WTC11 (cell line): ENCODE data around the gene RIC8B. TPM values are rescaled to one million over a fixed set of nuclear protein-coding genes. Genes with fewer than 3 reads are reported as not detected.

Experiments
- ATAC-seq: fragments of 200-7000 bp; cut with Tn5 transposase; 2 replicates; pipeline ENCODE4 v1.10.0; 2021; ENCODE audit warnings: mild to moderate bottlenecking, moderate library complexity
- CTCF ChIA-PET: fragments of 300-600 bp; sonication (Branson Sonifier 250); formaldehyde crosslinking; loops from one replicate; lab custom pipeline; 2021; ENCODE audit warnings: antibody characterized with exemption; lab: Charles Lee
- POLR2A ChIA-PET: fragments of 350-600 bp; sonication (Branson Sonifier 250); formaldehyde crosslinking; loops from one replicate; lab custom pipeline; 2021; ENCODE audit warnings: antibody characterized with exemption; lab: Charles Lee
- DNase-seq: peaks from one replicate; pipeline ENCODE4 v3.0.0; 2021; ENCODE audit warnings: low spot score
- H3K27ac Mint-ChIP-seq: 2 replicates; pipeline ENCODE4 v1.8.0; 2021; ENCODE audit warnings: mixed read lengths
- H3K27me3 Mint-ChIP-seq: 2 replicates; pipeline ENCODE4 v1.8.0; 2021; ENCODE audit warnings: low read depth, mild to moderate bottlenecking, moderate library complexity, mixed read lengths
- H3K36me3 Mint-ChIP-seq: 2 replicates; pipeline ENCODE4 v1.8.0; 2021; ENCODE audit warnings: mixed read lengths
- H3K4me1 Mint-ChIP-seq: 2 replicates; pipeline ENCODE4 v1.8.0; 2022; ENCODE audit warnings: mixed read lengths
- H3K4me3 Mint-ChIP-seq: 2 replicates; pipeline ENCODE4 v1.8.0; 2021; ENCODE audit warnings: mild to moderate bottlenecking, moderate library complexity, mixed read lengths
- H3K9me3 Mint-ChIP-seq: 2 replicates; pipeline ENCODE4 v1.8.0; 2021; ENCODE audit warnings: mixed read lengths
- ATF1 ChIP-seq: sonication (generic); formaldehyde crosslinking; IDR thresholded peaks from 2 replicates; pipeline ENCODE4 v1.8.1; 2023; ENCODE audit warnings: mild to moderate bottlenecking, moderate library complexity, missing genetic modification reagents
- GRHL2 ChIP-seq: fragments of 250-450 bp; sonication (Bioruptor Pico); IDR thresholded peaks from 2 replicates; pipeline ENCODE4 v1.8.0; 2022; ENCODE audit warnings: mild to moderate bottlenecking, moderate library complexity; ENCODE audit not compliant: insufficient replicate concordance, severe bottlenecking
- MYBL2 ChIP-seq: sonication (generic); formaldehyde crosslinking; IDR thresholded peaks from 2 replicates; pipeline ENCODE4 v1.8.1; 2023; ENCODE audit warnings: mild to moderate bottlenecking, moderate library complexity, missing genetic modification reagents
- NFATC4 ChIP-seq: fragments of 250-450 bp; sonication (Bioruptor Pico); IDR thresholded peaks from 2 replicates; pipeline ENCODE4 v1.9.0; 2021; ENCODE audit warnings: mild to moderate bottlenecking
- SMAD3 ChIP-seq: sonication (generic); formaldehyde crosslinking; IDR thresholded peaks from 2 replicates; pipeline ENCODE4 v1.8.0; 2022; ENCODE audit warnings: missing genetic modification reagents, mild to moderate bottlenecking, borderline replicate concordance
- SMAD4 ChIP-seq: sonication (generic); formaldehyde crosslinking; IDR thresholded peaks from 2 replicates; pipeline ENCODE4 v1.8.0; 2022; ENCODE audit warnings: mild to moderate bottlenecking, missing genetic modification reagents
- SP1 ChIP-seq: sonication (generic); formaldehyde crosslinking; conservative IDR thresholded peaks from 2 replicates; pipeline ENCODE4 v1.8.1; 2022; ENCODE audit warnings: missing genetic modification reagents
- TEAD1 ChIP-seq: sonication (generic); formaldehyde crosslinking; IDR thresholded peaks from 2 replicates; pipeline ENCODE4 v1.8.0; 2022; ENCODE audit warnings: mild to moderate bottlenecking, missing genetic modification reagents
- TP53 ChIP-seq: sonication (generic); formaldehyde crosslinking; IDR thresholded peaks from 2 replicates; pipeline ENCODE4 v1.8.1; 2023; ENCODE audit warnings: mild to moderate bottlenecking, missing genetic modification reagents
- ZNF396 ChIP-seq: fragments of 250-450 bp; sonication (Bioruptor Pico); IDR thresholded peaks from 2 replicates; pipeline ENCODE4 v1.8.0; 2021; ENCODE audit warnings: mild to moderate bottlenecking, moderate library complexity, borderline replicate concordance
- ZNF416 ChIP-seq: fragments of 250-450 bp; sonication (Bioruptor Pico); IDR thresholded peaks from 2 replicates; pipeline ENCODE4 v1.9.0; 2021; ENCODE audit warnings: mild to moderate bottlenecking, inconsistent platforms
- total RNA-seq: library from RNA; stranded (reverse); gene quantifications from 3 replicates; pipeline ENCODE4 v1.2.3, GENCODE V29; 2021
- TF ChIP-seq, protein P1 (sequence below): sonication (generic); formaldehyde crosslinking; IDR thresholded peaks from 2 replicates; pipeline ENCODE4 v1.8.1; 2022; ENCODE audit warnings: low read depth, mild to moderate bottlenecking, moderate library complexity, missing genetic modification reagents, borderline replicate concordance
- TF ChIP-seq, protein P2 (sequence below): sonication (generic); formaldehyde crosslinking; IDR thresholded peaks from 2 replicates; pipeline ENCODE4 v1.8.0; 2022; ENCODE audit warnings: mild to moderate bottlenecking, missing genetic modification reagents
- TF ChIP-seq, protein P3 (sequence below): fragments of 250-450 bp; sonication (Bioruptor Pico); conservative IDR thresholded peaks from 2 replicates; pipeline ENCODE4 v1.9.0; 2021; ENCODE audit warnings: mild to moderate bottlenecking
- TF ChIP-seq, protein P4 (sequence below): sonication (generic); formaldehyde crosslinking; IDR thresholded peaks from 2 replicates; pipeline ENCODE4 v1.8.1; 2022; ENCODE audit warnings: low read depth, missing genetic modification reagents, borderline replicate concordance
- TF ChIP-seq, protein P5 (sequence below): sonication (generic); formaldehyde crosslinking; IDR thresholded peaks from 2 replicates; pipeline ENCODE4 v1.8.1; 2022; ENCODE audit warnings: mild to moderate bottlenecking, moderate library complexity, missing genetic modification reagents
- TF ChIP-seq, protein P6 (sequence below): sonication (generic); formaldehyde crosslinking; conservative IDR thresholded peaks from 2 replicates; pipeline ENCODE4 v1.8.1; 2022; ENCODE audit warnings: mild to moderate bottlenecking, missing genetic modification reagents
- TF ChIP-seq, protein P7 (sequence below): sonication (generic); formaldehyde crosslinking; IDR thresholded peaks from 2 replicates; pipeline ENCODE4 v1.8.1; 2022; ENCODE audit warnings: missing genetic modification reagents, borderline replicate concordance
- TF ChIP-seq, protein P8 (sequence below): fragments of 250-450 bp; sonication (Bioruptor Pico); IDR thresholded peaks from 2 replicates; pipeline ENCODE4 v2.1.2; 2022; ENCODE audit warnings: mild to moderate bottlenecking, moderate library complexity

RIC8B gene
- total RNA-seq, 1 experiment from 2014 or later: 20.2 TPM

DNA sequence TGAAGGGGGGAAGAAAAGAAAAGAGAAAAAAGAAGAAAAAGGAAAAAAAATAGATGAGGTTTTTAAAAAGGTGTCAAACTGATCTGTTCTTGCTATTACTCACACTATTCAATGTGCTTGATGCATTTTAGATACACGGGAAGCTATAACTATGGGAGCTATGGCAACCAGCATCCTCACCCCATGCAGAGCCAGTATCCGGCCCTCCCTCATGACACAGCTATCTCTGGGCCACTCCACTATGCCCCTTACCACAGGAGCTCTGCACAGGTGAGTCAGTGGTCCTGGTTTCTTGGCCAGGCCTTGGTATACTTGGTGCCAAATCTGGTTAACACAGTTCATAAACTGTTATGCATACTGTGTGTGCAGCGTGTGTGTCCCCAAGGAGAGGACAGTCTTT, 24.0 kb upstream of the RIC8B start:
- no peak overlapping the region for H3K4me3 Mint-ChIP-seq

DNA sequence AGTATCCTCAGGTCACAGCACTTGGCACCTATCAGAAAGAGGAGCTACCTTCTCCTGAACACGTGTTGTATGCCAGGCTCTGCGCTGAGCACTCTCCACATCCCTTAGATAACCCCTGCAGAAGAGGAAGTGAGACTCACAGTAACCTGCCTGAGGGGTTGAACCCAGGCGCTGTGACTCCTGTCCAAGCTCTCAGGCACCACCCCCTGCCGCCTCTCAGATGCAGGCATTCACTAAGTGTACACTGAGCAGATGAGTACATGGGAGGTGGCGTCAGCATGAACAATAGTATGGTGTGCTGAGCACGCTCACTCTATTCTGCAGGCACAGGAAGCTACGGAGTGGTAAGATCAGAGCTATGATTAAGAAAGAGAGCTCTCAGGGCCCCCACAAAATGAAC, 21.0 kb upstream of the RIC8B start:
- TF ChIP-seq GRHL2 (CRISPR knock-in tag): no peak
- no peak for TF ChIP-seq SP1 (CRISPR knock-in tag)
- TF ChIP-seq TP53 (CRISPR knock-in tag): no peak
- TF ChIP-seq ZNF396: no peak
- TF ChIP-seq SMAD3 (CRISPR knock-in tag): no peak
- no peak for TF ChIP-seq TEAD1
- TF ChIP-seq, protein P1, sequence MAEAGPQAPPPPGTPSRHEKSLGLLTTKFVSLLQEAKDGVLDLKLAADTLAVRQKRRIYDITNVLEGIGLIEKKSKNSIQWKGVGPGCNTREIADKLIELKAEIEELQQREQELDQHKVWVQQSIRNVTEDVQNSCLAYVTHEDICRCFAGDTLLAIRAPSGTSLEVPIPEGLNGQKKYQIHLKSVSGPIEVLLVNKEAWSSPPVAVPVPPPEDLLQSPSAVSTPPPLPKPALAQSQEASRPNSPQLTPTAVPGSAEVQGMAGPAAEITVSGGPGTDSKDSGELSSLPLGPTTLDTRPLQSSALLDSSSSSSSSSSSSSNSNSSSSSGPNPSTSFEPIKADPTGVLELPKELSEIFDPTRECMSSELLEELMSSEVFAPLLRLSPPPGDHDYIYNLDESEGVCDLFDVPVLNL (CRISPR knock-in tag): no peak
- TF ChIP-seq, protein P2, sequence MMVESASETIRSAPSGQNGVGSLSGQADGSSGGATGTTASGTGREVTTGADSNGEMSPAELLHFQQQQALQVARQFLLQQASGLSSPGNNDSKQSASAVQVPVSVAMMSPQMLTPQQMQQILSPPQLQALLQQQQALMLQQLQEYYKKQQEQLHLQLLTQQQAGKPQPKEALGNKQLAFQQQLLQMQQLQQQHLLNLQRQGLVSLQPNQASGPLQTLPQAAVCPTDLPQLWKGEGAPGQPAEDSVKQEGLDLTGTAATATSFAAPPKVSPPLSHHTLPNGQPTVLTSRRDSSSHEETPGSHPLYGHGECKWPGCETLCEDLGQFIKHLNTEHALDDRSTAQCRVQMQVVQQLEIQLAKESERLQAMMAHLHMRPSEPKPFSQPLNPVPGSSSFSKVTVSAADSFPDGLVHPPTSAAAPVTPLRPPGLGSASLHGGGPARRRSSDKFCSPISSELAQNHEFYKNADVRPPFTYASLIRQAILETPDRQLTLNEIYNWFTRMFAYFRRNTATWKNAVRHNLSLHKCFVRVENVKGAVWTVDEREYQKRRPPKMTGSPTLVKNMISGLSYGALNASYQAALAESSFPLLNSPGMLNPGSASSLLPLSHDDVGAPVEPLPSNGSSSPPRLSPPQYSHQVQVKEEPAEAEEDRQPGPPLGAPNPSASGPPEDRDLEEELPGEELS (CRISPR knock-in tag): no peak
- TF ChIP-seq, protein P3, sequence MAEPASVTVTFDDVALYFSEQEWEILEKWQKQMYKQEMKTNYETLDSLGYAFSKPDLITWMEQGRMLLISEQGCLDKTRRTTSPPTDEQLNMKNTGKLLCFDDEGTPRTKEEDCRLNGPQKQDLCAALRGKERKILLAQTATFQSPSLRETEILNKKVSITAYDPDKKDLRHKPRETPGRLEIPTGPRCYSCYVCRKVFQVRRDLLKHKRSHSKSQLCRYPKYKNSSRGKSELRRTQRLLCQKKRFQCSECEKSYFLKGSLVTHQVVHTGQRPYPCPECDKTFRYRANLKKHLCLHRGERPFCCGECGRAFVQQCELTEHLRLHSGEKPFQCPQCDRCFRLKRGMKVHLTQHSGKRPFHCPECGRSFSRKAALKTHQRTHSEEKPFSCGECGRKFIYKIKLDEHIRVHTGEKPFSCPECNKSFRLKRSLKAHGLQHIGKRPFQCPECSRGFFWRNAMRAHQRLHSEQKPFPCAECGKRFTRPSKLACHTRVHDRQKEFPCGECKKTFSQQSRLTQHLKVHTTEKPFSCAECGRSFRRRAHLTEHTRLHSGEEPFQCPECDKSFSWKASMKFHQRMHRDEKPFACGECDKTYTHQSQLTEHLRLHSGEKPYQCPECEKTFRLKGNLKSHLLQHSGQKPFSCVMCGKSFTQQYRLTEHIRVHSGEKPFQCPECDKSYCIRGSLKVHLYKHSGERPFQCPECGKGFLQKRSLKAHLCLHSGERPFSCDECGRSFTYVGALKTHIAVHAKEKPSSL (CRISPR knock-in tag): no peak
- TF ChIP-seq, all 79 proteins: peak for 0
- H3K36me3 Mint-ChIP-seq: no peaks in the 10 kb centered on the region
- ATAC-seq (no peak), DNase-seq (no peak)
- H3K27ac Mint-ChIP-seq: no peak overlapping the region
- peaks cover 6% of the 10 kb centered on the region for H3K9me3 Mint-ChIP-seq
- CTCF ChIA-PET: no interaction called here
- POLR2A ChIA-PET: no interaction called here
- H3K4me1 Mint-ChIP-seq: peaks cover 10% of the 10 kb centered on the region; the same call in 1 of the 2 replicates
- H3K4me3 Mint-ChIP-seq: no peak overlapping the region
- no peaks in the 10 kb centered on the region for H3K27me3 Mint-ChIP-seq

More for the DNA sequence above, 24.0 kb upstream of the RIC8B start:
- Mint-ChIP-seq H3K27ac (no peak overlapping the region), H3K27me3 (no peaks in the 10 kb centered on the region), H3K4me1 (0 out of 2 replicates have a peak, but pooled peaks cover 4% of the 10 kb centered on the region), H3K9me3 (peaks cover 10% of the 10 kb centered on the region), H3K36me3 (no peaks in the 10 kb centered on the region)
- DNase-seq (no peak), ATAC-seq (no peak)
- TF ChIP-seq, protein P4, sequence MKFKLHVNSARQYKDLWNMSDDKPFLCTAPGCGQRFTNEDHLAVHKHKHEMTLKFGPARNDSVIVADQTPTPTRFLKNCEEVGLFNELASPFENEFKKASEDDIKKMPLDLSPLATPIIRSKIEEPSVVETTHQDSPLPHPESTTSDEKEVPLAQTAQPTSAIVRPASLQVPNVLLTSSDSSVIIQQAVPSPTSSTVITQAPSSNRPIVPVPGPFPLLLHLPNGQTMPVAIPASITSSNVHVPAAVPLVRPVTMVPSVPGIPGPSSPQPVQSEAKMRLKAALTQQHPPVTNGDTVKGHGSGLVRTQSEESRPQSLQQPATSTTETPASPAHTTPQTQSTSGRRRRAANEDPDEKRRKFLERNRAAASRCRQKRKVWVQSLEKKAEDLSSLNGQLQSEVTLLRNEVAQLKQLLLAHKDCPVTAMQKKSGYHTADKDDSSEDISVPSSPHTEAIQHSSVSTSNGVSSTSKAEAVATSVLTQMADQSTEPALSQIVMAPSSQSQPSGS (CRISPR knock-in tag): no peak
- TF ChIP-seq, protein P5, sequence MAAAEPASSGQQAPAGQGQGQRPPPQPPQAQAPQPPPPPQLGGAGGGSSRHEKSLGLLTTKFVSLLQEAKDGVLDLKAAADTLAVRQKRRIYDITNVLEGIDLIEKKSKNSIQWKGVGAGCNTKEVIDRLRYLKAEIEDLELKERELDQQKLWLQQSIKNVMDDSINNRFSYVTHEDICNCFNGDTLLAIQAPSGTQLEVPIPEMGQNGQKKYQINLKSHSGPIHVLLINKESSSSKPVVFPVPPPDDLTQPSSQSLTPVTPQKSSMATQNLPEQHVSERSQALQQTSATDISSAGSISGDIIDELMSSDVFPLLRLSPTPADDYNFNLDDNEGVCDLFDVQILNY (CRISPR knock-in tag): no peak
- CTCF ChIA-PET: no interaction called here
- POLR2A ChIA-PET: interaction anchor here (0.7 kb wide), 1 partner anchor 257 kb away, joined by 3 read pairs; no protein-coding TSS in a partner anchor

DNA sequence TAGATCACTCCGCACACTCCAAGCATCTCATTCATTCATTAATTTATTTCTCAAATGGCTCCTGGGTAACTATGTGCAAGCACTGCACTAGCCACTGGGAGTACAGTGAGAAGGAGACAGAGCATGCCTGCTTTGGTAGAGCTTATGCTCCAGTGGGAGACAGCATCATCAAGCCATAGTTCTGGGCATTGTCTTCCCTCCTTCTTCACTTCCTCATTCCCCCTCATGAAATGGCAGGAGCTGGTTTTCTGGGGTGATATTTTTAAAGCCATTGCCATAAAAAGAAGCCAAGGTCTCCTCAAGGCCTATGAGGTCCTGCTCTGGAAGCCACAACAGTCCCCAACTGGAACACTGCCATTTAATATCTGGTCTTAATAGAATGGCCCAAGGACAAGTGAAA, 20.2 kb upstream of the RIC8B start:
- Mint-ChIP-seq H3K4me3 (no peak overlapping the region), H3K9me3 (peaks cover 6% of the 10 kb centered on the region), H3K4me1 (peaks cover 15% of the 10 kb centered on the region), H3K27ac (no peak overlapping the region), H3K27me3 (no peaks in the 10 kb centered on the region), H3K36me3 (no peaks in the 10 kb centered on the region)
- ChIA-PET POLR2A (no interaction called here), CTCF (no interaction called here)
- ATAC-seq (no peak), DNase-seq (no peak)
- TF ChIP-seq SMAD4 (CRISPR knock-in tag): no peak
- TF ChIP-seq, protein P6, sequence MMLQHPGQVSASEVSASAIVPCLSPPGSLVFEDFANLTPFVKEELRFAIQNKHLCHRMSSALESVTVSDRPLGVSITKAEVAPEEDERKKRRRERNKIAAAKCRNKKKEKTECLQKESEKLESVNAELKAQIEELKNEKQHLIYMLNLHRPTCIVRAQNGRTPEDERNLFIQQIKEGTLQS (CRISPR knock-in tag): no peak
- TF ChIP-seq, protein P7, sequence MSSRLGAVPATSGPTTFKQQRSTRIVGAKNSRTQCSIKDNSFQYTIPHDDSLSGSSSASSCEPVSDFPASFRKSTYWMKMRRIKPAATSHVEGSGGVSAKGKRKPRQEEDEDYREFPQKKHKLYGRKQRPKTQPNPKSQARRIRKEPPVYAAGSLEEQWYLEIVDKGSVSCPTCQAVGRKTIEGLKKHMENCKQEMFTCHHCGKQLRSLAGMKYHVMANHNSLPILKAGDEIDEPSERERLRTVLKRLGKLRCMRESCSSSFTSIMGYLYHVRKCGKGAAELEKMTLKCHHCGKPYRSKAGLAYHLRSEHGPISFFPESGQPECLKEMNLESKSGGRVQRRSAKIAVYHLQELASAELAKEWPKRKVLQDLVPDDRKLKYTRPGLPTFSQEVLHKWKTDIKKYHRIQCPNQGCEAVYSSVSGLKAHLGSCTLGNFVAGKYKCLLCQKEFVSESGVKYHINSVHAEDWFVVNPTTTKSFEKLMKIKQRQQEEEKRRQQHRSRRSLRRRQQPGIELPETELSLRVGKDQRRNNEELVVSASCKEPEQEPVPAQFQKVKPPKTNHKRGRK (CRISPR knock-in tag): no peak
- TF ChIP-seq ATF1 (CRISPR knock-in tag): no peak
- TF ChIP-seq ZNF416 (CRISPR knock-in tag): no peak
- TF ChIP-seq MYBL2 (CRISPR knock-in tag): no peak
- no peak for TF ChIP-seq SMAD3 (CRISPR knock-in tag)
- TF ChIP-seq, protein P8, sequence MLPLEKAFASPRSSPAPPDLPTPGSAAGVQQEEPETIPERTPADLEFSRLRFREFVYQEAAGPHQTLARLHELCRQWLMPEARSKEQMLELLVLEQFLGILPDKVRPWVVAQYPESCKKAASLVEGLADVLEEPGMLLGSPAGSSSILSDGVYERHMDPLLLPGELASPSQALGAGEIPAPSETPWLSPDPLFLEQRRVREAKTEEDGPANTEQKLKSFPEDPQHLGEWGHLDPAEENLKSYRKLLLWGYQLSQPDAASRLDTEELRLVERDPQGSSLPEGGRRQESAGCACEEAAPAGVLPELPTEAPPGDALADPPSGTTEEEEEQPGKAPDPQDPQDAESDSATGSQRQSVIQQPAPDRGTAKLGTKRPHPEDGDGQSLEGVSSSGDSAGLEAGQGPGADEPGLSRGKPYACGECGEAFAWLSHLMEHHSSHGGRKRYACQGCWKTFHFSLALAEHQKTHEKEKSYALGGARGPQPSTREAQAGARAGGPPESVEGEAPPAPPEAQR (CRISPR knock-in tag): no peak
- TF ChIP-seq, protein P1 (CRISPR knock-in tag): no peak
- no peak for TF ChIP-seq NFATC4 (CRISPR knock-in tag)
